K562 (cell line): Measurements from ENCODE around the gene VGLL4.

Source experiments
- CAMTA2 ChIP-seq: fragments of 250-450 bp; sonication (Bioruptor Pico); conservative IDR thresholded peaks from 2 replicates; pipeline ENCODE4 v1.5.1; 2022
- CREM ChIP-seq: IDR thresholded peaks from 2 replicates; pipeline ENCODE4 v1.6.1; 2014; ENCODE audit warnings: antibody characterized with exemption, low read depth
- MTA2 ChIP-seq: fragments of 450-650 bp; IDR thresholded peaks from 2 replicates; pipeline ENCODE4 v1.6.1; 2016; ENCODE audit warnings: low read depth
- NCOA2 ChIP-seq, 2 experiments: fragments of 450-650 bp; IDR thresholded peaks; 2 replicates each; pipeline ENCODE4 v1.6.1; 2018; ENCODE audit warnings: mild to moderate bottlenecking in 2 of 2, moderate library complexity in 1 of 2; ENCODE audit not compliant: partially characterized antibody in 2 of 2
- NONO ChIP-seq, 2 experiments: fragments of 200-400 bp in 1 of 2; fragments of 450-650 bp in 1 of 2; formaldehyde crosslinking in 1 of 2; IDR thresholded peaks; 2 replicates each; pipeline ENCODE4 v1.6.1; 2017; ENCODE audit warnings: low read depth in 2 of 2, mild to moderate bottlenecking in 2 of 2, moderate library complexity in 2 of 2, low read length in 1 of 2
- PCBP2 ChIP-seq: fragments of 200-400 bp; formaldehyde crosslinking; IDR thresholded peaks from 2 replicates; pipeline ENCODE4 v1.6.1; 2018; ENCODE audit warnings: low read length, low read depth, mild to moderate bottlenecking, moderate library complexity; ENCODE audit not compliant: poor library complexity, severe bottlenecking
- TEAD1 ChIP-seq, 2 experiments: fragments of 450-650 bp in 1 of 2; sonication (generic) in 1 of 2; formaldehyde crosslinking; IDR thresholded peaks; 2 replicates each; pipeline versions ENCODE4 v1.4.0 to v1.8.0; 2020 to 2022; ENCODE audit warnings: mild to moderate bottlenecking in 2 of 2, missing genetic modification reagents in 1 of 2
- U2AF2 ChIP-seq: fragments of 200-400 bp; formaldehyde crosslinking; optimal IDR thresholded peaks from 2 replicates; pipeline ENCODE3; 2017; ENCODE audit warnings: low read depth, mild to moderate bottlenecking, low read length
- ZFX ChIP-seq: sonication (generic); formaldehyde crosslinking; IDR thresholded peaks from 2 replicates; pipeline ENCODE4 v1.8.0; 2022; ENCODE audit warnings: mild to moderate bottlenecking, missing genetic modification reagents, moderate library complexity
- TF ChIP-seq, protein P1 (sequence below): sonication (generic); formaldehyde crosslinking; IDR thresholded peaks from 2 replicates; pipeline ENCODE4 v1.8.1; 2023; ENCODE audit warnings: mild to moderate bottlenecking, missing genetic modification reagents
- TF ChIP-seq, protein P2 (sequence below): fragments of 450-650 bp; IDR thresholded peaks from 2 replicates; pipeline ENCODE4 v1.6.1; 2016; ENCODE audit warnings: antibody characterized with exemption
- TF ChIP-seq, protein P3 (sequence below): sonication (generic); formaldehyde crosslinking; IDR thresholded peaks from 2 replicates; pipeline ENCODE4 v1.8.0; 2023; ENCODE audit warnings: mild to moderate bottlenecking, missing genetic modification reagents
- TF ChIP-seq, protein P4 (sequence below): sonication (generic); formaldehyde crosslinking; IDR thresholded peaks from 2 replicates; pipeline ENCODE4 v1.8.1; 2023; ENCODE audit warnings: mild to moderate bottlenecking, missing genetic modification reagents

- TF ChIP-seq PCBP2 (no peak), CREM (no peak), CAMTA2 (CRISPR knock-in tag) (no peak), NONO (IDR thresholded peaks at IDR 0.05; ENCODE audit: low read depth in 2 of 2, low read length in 1 of 2) (no peak), ZFX (CRISPR knock-in tag) (no peak), TEAD1 (CRISPR knock-in tag; IDR thresholded peaks at IDR 0.05) (no peak), NCOA2 (IDR thresholded peaks at IDR 0.05; ENCODE audit: partially characterized antibody in 2 of 2) (no peak), U2AF2 (no peak), MTA2 (no peak)
- TF ChIP-seq, protein P1, sequence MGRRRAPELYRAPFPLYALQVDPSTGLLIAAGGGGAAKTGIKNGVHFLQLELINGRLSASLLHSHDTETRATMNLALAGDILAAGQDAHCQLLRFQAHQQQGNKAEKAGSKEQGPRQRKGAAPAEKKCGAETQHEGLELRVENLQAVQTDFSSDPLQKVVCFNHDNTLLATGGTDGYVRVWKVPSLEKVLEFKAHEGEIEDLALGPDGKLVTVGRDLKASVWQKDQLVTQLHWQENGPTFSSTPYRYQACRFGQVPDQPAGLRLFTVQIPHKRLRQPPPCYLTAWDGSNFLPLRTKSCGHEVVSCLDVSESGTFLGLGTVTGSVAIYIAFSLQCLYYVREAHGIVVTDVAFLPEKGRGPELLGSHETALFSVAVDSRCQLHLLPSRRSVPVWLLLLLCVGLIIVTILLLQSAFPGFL (CRISPR knock-in tag): no peak
- TF ChIP-seq, protein P2, sequence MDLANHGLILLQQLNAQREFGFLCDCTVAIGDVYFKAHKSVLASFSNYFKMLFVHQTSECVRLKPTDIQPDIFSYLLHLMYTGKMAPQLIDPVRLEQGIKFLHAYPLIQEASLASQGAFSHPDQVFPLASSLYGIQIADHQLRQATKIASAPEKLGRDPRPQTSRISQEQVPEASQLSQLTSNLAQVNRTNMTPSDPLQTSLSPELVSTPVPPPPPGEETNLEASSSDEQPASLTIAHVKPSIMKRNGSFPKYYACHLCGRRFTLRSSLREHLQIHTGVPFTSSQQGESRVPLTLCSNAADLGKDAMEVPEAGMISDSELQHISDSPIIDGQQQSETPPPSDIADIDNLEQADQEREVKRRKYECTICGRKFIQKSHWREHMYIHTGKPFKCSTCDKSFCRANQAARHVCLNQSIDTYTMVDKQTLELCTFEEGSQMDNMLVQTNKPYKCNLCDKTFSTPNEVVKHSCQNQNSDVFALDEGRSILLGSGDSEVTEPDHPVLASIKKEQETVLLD: no peak
- TF ChIP-seq, protein P3, sequence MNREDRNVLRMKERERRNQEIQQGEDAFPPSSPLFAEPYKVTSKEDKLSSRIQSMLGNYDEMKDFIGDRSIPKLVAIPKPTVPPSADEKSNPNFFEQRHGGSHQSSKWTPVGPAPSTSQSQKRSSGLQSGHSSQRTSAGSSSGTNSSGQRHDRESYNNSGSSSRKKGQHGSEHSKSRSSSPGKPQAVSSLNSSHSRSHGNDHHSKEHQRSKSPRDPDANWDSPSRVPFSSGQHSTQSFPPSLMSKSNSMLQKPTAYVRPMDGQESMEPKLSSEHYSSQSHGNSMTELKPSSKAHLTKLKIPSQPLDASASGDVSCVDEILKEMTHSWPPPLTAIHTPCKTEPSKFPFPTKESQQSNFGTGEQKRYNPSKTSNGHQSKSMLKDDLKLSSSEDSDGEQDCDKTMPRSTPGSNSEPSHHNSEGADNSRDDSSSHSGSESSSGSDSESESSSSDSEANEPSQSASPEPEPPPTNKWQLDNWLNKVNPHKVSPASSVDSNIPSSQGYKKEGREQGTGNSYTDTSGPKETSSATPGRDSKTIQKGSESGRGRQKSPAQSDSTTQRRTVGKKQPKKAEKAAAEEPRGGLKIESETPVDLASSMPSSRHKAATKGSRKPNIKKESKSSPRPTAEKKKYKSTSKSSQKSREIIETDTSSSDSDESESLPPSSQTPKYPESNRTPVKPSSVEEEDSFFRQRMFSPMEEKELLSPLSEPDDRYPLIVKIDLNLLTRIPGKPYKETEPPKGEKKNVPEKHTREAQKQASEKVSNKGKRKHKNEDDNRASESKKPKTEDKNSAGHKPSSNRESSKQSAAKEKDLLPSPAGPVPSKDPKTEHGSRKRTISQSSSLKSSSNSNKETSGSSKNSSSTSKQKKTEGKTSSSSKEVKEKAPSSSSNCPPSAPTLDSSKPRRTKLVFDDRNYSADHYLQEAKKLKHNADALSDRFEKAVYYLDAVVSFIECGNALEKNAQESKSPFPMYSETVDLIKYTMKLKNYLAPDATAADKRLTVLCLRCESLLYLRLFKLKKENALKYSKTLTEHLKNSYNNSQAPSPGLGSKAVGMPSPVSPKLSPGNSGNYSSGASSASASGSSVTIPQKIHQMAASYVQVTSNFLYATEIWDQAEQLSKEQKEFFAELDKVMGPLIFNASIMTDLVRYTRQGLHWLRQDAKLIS (CRISPR knock-in tag): no peak
- TF ChIP-seq, protein P4, sequence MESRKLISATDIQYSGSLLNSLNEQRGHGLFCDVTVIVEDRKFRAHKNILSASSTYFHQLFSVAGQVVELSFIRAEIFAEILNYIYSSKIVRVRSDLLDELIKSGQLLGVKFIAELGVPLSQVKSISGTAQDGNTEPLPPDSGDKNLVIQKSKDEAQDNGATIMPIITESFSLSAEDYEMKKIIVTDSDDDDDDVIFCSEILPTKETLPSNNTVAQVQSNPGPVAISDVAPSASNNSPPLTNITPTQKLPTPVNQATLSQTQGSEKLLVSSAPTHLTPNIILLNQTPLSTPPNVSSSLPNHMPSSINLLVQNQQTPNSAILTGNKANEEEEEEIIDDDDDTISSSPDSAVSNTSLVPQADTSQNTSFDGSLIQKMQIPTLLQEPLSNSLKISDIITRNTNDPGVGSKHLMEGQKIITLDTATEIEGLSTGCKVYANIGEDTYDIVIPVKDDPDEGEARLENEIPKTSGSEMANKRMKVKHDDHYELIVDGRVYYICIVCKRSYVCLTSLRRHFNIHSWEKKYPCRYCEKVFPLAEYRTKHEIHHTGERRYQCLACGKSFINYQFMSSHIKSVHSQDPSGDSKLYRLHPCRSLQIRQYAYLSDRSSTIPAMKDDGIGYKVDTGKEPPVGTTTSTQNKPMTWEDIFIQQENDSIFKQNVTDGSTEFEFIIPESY (CRISPR knock-in tag): no peak
Observed at GRCh38 chr3:11522398-11522715, 121.4 kb downstream of the VGLL4 start.
